NT2/D1 (cell line): Measurements from ENCODE around the gene MSH4.

Experiments
- SUZ12 ChIP-seq: IDR thresholded peaks from 2 replicates; pipeline ENCODE4 v1.6.1; 2011; ENCODE audit not compliant: insufficient read length, insufficient read depth; ENCODE audit errors: extremely low read depth
- ZNF274 ChIP-seq: IDR thresholded peaks from 2 replicates; pipeline ENCODE4 v1.6.1; 2011; ENCODE audit warnings: mild to moderate bottlenecking, low read depth, low read length

DNA sequence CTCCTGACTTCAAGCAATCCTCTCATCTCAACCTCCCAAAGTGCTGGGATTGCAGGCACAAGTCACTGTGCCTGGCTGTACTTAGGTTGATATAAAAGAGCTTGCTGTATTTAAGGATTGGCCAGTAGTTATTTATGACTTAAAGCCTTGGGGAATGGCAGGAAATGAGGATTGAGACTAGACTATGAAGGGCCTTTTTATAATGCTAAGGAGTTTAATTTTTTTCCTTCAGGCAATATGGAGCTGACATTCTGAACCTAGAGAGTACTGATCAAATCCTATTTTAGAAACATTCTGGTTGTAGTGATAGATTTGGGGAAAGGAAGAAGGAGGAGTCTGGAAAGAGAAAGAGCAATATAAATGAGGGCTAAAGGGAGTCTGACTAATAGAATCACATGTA is 44.7 kb downstream of the MSH4 start:
- TF ChIP-seq ZNF274 (no peak), SUZ12 (no peak)
